Heart left ventricle (tissue), 16 donors: ENCODE results near the gene C17orf100. TPM values are rescaled to one million over a fixed set of nuclear protein-coding genes. Genes with fewer than 3 reads are reported as not detected.
"Not testable (repeated sequence)": the region's sequence is repeated elsewhere in the genome, so short reads cannot be mapped to it uniquely, and the experiment has no call there.

ENCODE experiments used
- ATAC-seq, 4 donors: fragments of 200-7000 bp; cut with Tn5 transposase; one replicate each; pipeline ENCODE4 v1.9.1; 2020 to 2022; ENCODE audit warnings: moderate library complexity in 4 of 4, mild to moderate bottlenecking in 3 of 4, moderate number of reproducible peaks in 1 of 4
- DNase-seq, 5 donors: peaks; one replicate each; pipeline ENCODE4 v3.0.0-alpha.2; 2020
- H3K27ac ChIP-seq, 12 donors: fragments of 200-600 bp; sonication (generic) in 4 of 12; one replicate each; pipeline versions ENCODE4 v1.5.0 to v1.8.0; 2016 to 2022; ENCODE audit warnings: mild to moderate bottlenecking in 2 of 12
- H3K27me3 ChIP-seq, 9 donors: fragments of 200-600 bp; sonication (generic) in 2 of 9; one replicate each; pipeline versions ENCODE4 v1.5.1 to v1.8.0; 2016 to 2022; ENCODE audit warnings: mild to moderate bottlenecking in 3 of 9
- H3K36me3 ChIP-seq, 9 donors: fragments of 200-600 bp; sonication (generic) in 2 of 9; one replicate each; pipeline versions ENCODE4 v1.5.0 to v1.8.0; 2018 to 2022; ENCODE audit warnings: mild to moderate bottlenecking in 2 of 9
- H3K4me1 ChIP-seq, 12 donors: fragments of 200-600 bp; sonication (generic) in 4 of 12; one replicate each; pipeline versions ENCODE4 v1.5.0 to v1.8.0; 2016 to 2022; ENCODE audit warnings: mild to moderate bottlenecking in 3 of 12
- H3K4me3 ChIP-seq, 12 donors: fragments of 200-600 bp; sonication (generic) in 4 of 12; one replicate each; pipeline versions ENCODE4 v1.5.0 to v1.8.0; 2017 to 2022; ENCODE audit warnings: mild to moderate bottlenecking in 9 of 12, moderate library complexity in 4 of 12
- H3K9me3 ChIP-seq, 12 donors: fragments of 200-600 bp; sonication (generic) in 4 of 12; one replicate each; pipeline versions ENCODE4 v1.5.0 to v1.8.0; 2016 to 2022; ENCODE audit warnings: mild to moderate bottlenecking in 1 of 12
- CTCF ChIP-seq, 12 donors: fragments of 200-600 bp; sonication (generic) in 4 of 12; IDR thresholded peaks; one replicate each; pipeline versions ENCODE4 v1.5.0 to v1.8.0; 2018 to 2022; ENCODE audit warnings: antibody characterized with exemption in 12 of 12, mild to moderate bottlenecking in 5 of 12
- POLR2A ChIP-seq, 2 donors: fragments of 450-650 bp; IDR thresholded peaks; one replicate each; pipeline ENCODE4 v1.6.1; 2017; ENCODE audit warnings: antibody characterized with exemption in 2 of 2, mild to moderate bottlenecking in 2 of 2, moderate library complexity in 2 of 2
- WGBS, 4 donors: extraction: QIAGEN DNeasy Blood & Tissue Kit in 2 of 4; methylation state at CpG; one replicate each; pipeline versions ENCODE4 v1.1.5 to v1.1.7; 2013 to 2018; 5-methylcytosine and 5-hydroxymethylcytosine counted together
- intact Hi-C, 10 donors: fragments of 100-400 bp; cut with DNase I; formaldehyde crosslinking; loops; one replicate each; pipeline versions ENCODE4 v1.11.1 to v1.14.2; 2022
- polyA plus RNA-seq, 2 donors: library from polyadenylated mRNA; stranded (reverse); fragments of 200-250 nt; gene quantifications; one replicate each; pipeline ENCODE4 v1.2.3, GENCODE V29; 2013
- total RNA-seq, 9 donors: library from RNA; depleted of rRNA in 2 of 9; stranded (reverse); fragments of >200 nt in 2 of 9; fragmentation: NEBNext Ultra II Directional in 3 of 9; extraction: Animal tissue kit (Norgen Biotek cat#: 25700) in 3 of 9; gene quantifications; one replicate each; pipeline versions ENCODE4 v1.1.0 to v1.2.4, GENCODE V29; 2016 to 2023
- donor health status: ischemic (EF 13 %, LVEDD 7.1; RV severe dilation, severe dysfunction).
- donor health status: healthy with polysubstance abuse.
- donor health status: DM: no; HTN: yes; CAD: no.
- donor health status: DM: no; HTN: no; CAD: no.
- donor health status: ischemic (EF 25% LVEDD 6.9; RV normal size, moderate dysfunction).
- donor health status: ischemic (EF 25% LVEDD 5.7; RV mildly dilated, moderate dysfunction).
- donor health status: healthy.
- donor health status: DM: yes; HTN: yes; CAD: no.
- donor health status: ischemic (EF 35%, LVEDD 5.7; RV mildly dilated, moderate dysfunction).
- donor health status: nonischemic (EF 11% LVEDD 7.7; RV severe dilation, severe dysfunction).
- donor health status: DM: yes; HTN: yes; CAD: no.
- donor health status: PGD.
- donor health status: ischemic (EF 29% LVEDD 5.4; RV normal size, mild dysfunction).
- donor health status: nonischemic (EF 23%, LVEDD 6.1; RV moderate dilation, normal function).

Gene C17orf100
- total and polyA plus RNA-seq, 11 donors, result 0.30 to 0.86 (median 0.59) TPM

- TF ChIP-seq POLR2A (IDR thresholded peaks at IDR 0.05) (no peak), CTCF (IDR thresholded peaks at IDR 0.05) (no peak)
- H3K27ac ChIP-seq, result no peak overlapping the region
- 80 to 90% (median 87%) methylated on average over 9 of the region's 9 CpGs for WGBS, 4 donors
- H3K27me3 ChIP-seq, result peaks cover 0 to 13% (median 0%) of the 10 kb centered on the region in 9 donors
- intact Hi-C loops, result no loop called here
- H3K4me3 ChIP-seq, result no peak overlapping the region
- H3K4me1 ChIP-seq, result no peaks in the 10 kb centered on the region
- no peaks in the 10 kb centered on the region for H3K9me3 ChIP-seq
- ATAC-seq (no peak), DNase-seq (no peak)
- no peaks in the 10 kb centered on the region for H3K36me3 ChIP-seq
These were observed 37.4 kb downstream of the C17orf100 start for GRCh38 chr17:6688944-6689343.

- no peak for TF ChIP-seq CTCF (IDR thresholded peaks at IDR 0.05)
- TF ChIP-seq POLR2A (IDR thresholded peaks at IDR 0.05), result no peak
- 80 to 89% (median 83%) methylated on average over 11 of the region's 11 CpGs for WGBS, 4 donors
- H3K4me3 ChIP-seq, result no peak overlapping the region
- H3K36me3 ChIP-seq, result no peaks in the 10 kb centered on the region
- H3K27ac ChIP-seq, result no peak overlapping the region
- H3K9me3 ChIP-seq, result no peaks in the 10 kb centered on the region
- no peak for ATAC-seq
- intact Hi-C loops, result no loop called here
- H3K27me3 ChIP-seq, result peaks cover 0 to 7% (median 0%) of the 10 kb centered on the region in 9 donors
- no peaks in the 10 kb centered on the region for H3K4me1 ChIP-seq
- DNase-seq, result no peak
These were observed 39.1 kb downstream of the C17orf100 start for GRCh38 chr17:6690641-6691040.

- DNase-seq, result no peak
- no peak for ATAC-seq
- no peaks in the 10 kb centered on the region for H3K36me3 ChIP-seq
- peaks cover 0 to 7% (median 0%) of the 10 kb centered on the region in 9 donors for H3K27me3 ChIP-seq
- H3K27ac ChIP-seq, result no peak overlapping the region
- no peaks in the 10 kb centered on the region for H3K9me3 ChIP-seq
- 78 to 83% (median 80%) methylated on average over 3 of the region's 3 CpGs for WGBS, 4 donors
- no peak overlapping the region for H3K4me3 ChIP-seq
- H3K4me1 ChIP-seq, result no peaks in the 10 kb centered on the region
- intact Hi-C loops, result no loop called here
- TF ChIP-seq CTCF (IDR thresholded peaks at IDR 0.05), result no peak
- no peak for TF ChIP-seq POLR2A (IDR thresholded peaks at IDR 0.05)
These were observed 40.0 kb downstream of the C17orf100 start for GRCh38 chr17:6691546-6691945.

GRCh38 chr17:6691958-6692357, 40.4 kb downstream of the C17orf100 start:
- 62 to 71% (median 66%) methylated on average over 6 of the region's 6 CpGs for WGBS, 4 donors
- H3K4me1 ChIP-seq, H3K27ac ChIP-seq, H3K4me3 ChIP-seq, H3K9me3 ChIP-seq, DNase-seq, intact Hi-C loops, H3K36me3 ChIP-seq, H3K27me3 ChIP-seq, ATAC-seq: not testable (repeated sequence)

GRCh38 chr17:6695051-6695450, 43.5 kb downstream of the C17orf100 start:
- no peak for ATAC-seq
- TF ChIP-seq POLR2A (IDR thresholded peaks at IDR 0.05) (no peak), CTCF (IDR thresholded peaks at IDR 0.05) (no peak)
- H3K4me3 ChIP-seq, result no peak overlapping the region
- H3K4me1 ChIP-seq, result no peaks in the 10 kb centered on the region
- H3K27me3 ChIP-seq, result peaks cover 0 to 7% (median 0%) of the 10 kb centered on the region in 9 donors
- no peaks in the 10 kb centered on the region for H3K9me3 ChIP-seq
- H3K36me3 ChIP-seq, result no peaks in the 10 kb centered on the region
- no peak for DNase-seq
- intact Hi-C loops, result no loop called here
- 78 to 87% (median 84%) methylated on average over 2 of the region's 2 CpGs for WGBS, 4 donors
- no peak overlapping the region for H3K27ac ChIP-seq
